GM18505 (cell line): ENCODE data around the gene CYSRT1.
"Not testable (repeated sequence)": the region's sequence is repeated elsewhere in the genome, so short reads cannot be mapped to it uniquely, and the experiment has no call there.

Source experiments
- ATAC-seq: cut with Tn5 transposase; IDR thresholded peaks from one replicate; pipeline ENCODE4 v1.9.1; 2021; ENCODE audit not compliant: unreplicated experiment
- POLR2A ChIP-seq: IDR thresholded peaks from 4 replicates; pipeline ENCODE4 v1.6.1; 2011; ENCODE audit warnings: borderline replicate concordance; ENCODE audit not compliant: insufficient read depth, insufficient read length; ENCODE audit errors: extremely low read depth

CYSRT1 gene

GRCh38 chr9:137237759-137238726, 13.1 kb downstream of the CYSRT1 start:
- no peak for ATAC-seq
- no peak for TF ChIP-seq POLR2A

GRCh38 chr9:137239541-137240200, 14.7 kb downstream of the CYSRT1 start:
- ATAC-seq: not testable (repeated sequence)

GRCh38 chr9:137240318-137240840, 15.4 kb downstream of the CYSRT1 start:
- no peak for TF ChIP-seq POLR2A
- peak; percentile 27 for ATAC-seq

- peak; percentile 100 for TF ChIP-seq POLR2A
- peak; percentile 65 for ATAC-seq
These were observed 16.0 kb downstream of the CYSRT1 start, which contains the start of gene TUBB4B for GRCh38 chr9:137240841-137241489. TUBB4B (plus strand) TSS chr9:137241287; CDS start chr9:137241361, 74 bp downstream.

- no peak for TF ChIP-seq POLR2A
- peak; percentile 6 for ATAC-seq
These were observed 16.7 kb downstream of the CYSRT1 start for GRCh38 chr9:137241490-137242268.

- no peak for TF ChIP-seq POLR2A
- ATAC-seq: no peak
These were observed 17.6 kb downstream of the CYSRT1 start for GRCh38 chr9:137242269-137243203.

- not testable (repeated sequence) for ATAC-seq
These were observed 18.3 kb downstream of the CYSRT1 start for GRCh38 chr9:137243266-137243625.

- ATAC-seq: no peak
- TF ChIP-seq POLR2A: peak; percentile 40
These were observed 18.9 kb downstream of the CYSRT1 start for GRCh38 chr9:137243626-137244485.

GRCh38 chr9:137244486-137245449, 19.8 kb downstream of the CYSRT1 start:
- no peak for TF ChIP-seq POLR2A
- ATAC-seq: no peak
